DLD1 (cell line): ENCODE results near the gene OR2F2.

ENCODE experiments used
- in situ Hi-C: cut with HindIII; loops from 2 replicates; pipeline ENCODE4 v1.10.0; 2017; ENCODE audit warnings: low sequenced_read_pairs

The OR2F2 gene

DNA sequence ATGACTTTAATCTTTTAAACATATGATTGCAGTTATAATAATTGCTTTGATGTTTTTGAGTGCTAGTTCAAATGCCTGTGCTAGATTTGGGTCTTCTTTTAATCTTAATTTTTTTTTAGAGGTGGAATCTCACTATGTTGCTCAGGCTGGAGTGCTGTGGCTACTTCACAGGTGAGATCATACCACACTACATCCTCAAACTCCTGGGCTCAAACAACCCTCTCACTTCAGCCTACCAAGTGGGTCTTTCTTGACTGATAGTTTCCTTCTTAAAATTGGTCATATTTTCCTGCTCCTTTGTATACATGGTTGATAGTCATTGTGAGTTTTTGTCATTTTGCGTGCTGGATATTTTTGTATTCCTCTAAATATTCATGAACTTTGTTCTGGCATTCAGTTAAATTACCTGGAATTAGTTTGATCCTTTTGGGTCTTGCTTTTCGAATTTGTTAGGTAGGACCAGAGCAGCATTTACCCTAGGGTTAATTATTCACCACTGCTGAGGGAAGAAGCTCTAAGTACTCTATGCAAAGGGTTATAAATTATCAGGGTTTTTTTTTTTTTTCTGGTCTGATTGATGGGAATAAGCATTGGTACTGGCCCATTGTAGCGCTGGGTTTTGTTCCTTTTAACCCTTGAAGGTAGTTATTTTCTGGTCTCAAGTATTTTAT lies 21.0 kb upstream of the OR2F2 start:
- in situ Hi-C loops: no loop called here

- in situ Hi-C loops: no loop called here
These were observed 19.9 kb upstream of the OR2F2 start for GRCh38 chr7:143914938-143915652.

DNA sequence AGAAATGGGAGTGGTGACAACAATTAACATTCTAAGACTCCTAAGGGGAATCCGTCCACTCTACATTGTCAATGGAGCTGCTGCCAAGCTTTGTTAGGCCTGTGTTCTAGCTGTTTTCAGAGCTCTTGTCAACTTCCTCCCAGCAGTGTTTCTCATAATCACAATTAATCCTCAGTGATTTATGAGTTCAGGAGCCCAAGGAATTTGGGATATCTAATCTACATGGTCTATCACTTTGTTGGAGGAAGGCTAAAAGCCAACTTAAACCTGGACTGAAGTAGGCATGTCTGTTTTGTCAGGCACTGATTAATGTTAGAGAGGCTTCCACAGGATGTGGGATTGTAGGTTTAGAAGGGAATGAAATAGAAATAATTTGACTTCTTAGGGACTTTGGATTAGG lies 10.2 kb upstream of the OR2F2 start:
- in situ Hi-C loops: no loop called here

DNA sequence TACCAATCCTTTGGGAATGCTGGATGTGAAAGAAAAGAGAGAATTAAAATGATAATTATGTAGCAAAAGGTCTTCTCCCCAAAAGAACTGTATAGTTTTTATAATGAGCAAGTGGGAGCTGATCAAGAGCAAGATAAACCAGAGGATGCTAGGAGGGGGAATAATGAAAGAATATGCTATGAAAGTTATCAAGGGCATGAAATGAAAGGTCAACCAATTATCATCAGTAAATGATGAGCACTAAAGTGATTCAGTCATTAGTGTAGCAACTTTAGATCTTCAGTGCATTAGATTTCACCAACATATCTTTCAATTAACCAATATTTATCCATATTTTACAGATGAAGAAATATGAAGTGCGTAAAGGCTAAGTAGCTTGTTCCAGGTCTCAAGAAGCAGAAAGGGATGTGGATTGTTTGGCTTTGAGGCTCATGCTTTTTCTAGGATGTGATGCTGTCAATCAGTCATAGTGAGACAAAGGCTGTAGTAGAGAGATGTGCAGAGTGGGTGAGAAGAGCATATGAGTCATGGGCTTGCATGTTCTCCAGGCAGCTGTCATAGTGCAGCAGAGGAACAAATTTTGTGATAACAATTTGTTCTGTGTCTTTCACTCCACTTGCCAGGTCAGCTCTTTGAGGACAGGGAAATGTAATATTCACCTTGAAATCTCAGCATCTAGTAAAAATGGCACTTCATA lies 5.7 kb upstream of the OR2F2 start:
- in situ Hi-C loops: no loop called here

DNA sequence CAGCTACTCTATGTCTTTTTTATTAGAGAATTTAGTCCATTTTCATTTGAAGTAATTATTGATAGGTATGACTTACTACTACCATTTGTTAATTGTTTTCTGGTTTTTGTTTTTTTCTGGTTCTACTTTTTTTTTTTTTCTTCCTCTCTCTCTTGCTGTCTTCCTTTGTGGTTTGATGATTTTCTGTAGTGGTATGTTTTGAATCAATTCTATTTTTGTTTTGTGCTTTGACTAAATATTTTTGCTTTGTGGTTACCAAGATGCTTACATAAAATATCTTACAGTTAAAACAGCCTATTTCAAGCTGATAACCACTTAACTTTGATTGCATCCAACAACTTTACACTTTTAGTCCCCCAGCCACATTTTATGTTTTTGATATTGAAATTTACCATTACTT lies 3.3 kb upstream of the OR2F2 start:
- in situ Hi-C loops: no loop called here

GRCh38 chr7:143936087-143937009 lies 1.3 kb downstream of the OR2F2 start:
- in situ Hi-C loops: no loop called here

DNA sequence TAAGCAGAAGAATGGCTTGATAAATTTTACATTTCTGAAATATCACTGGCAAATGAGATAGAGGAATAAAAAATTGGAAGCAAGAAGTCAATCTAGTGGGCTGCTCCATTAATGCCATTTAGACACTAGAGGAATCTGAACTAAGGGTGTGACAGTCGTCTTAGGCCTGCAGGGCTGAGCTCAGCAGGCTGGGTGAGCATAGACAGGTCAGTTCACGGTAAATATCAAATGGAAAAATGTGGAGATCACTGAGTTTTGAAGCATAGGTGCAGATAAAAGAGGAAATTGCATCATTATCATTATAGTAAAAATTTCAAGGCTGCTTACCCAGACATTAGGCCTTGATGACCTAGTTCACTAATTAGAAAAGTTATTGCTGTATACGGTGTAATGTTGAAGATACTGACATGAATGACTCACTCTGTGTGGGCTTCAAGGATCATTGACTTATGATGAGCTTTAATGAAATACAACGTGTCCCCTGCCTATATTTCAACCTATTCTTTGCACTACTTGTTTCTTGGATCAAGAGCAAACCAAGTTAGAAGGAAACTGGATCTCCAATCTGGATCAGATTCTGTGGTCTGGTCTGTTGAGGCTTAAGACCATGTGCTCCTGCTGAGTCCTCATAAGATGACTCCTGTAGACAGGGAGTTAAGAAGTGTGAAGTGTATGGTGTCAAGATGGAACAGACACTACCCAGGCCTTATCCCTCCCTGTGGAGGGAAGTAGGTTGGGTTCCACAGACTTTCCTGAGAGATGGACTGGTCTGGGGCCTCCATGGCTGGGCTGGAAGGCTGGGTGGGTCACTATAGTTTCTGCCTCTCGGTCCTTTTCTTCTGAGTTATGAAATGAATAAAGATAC lies 3.6 kb downstream of the OR2F2 start:
- in situ Hi-C loops: no loop called here

- in situ Hi-C loops: no loop called here
These were observed 10.4 kb downstream of the OR2F2 start for GRCh38 chr7:143945423-143945822.

- in situ Hi-C loops: no loop called here
These were observed 12.1 kb downstream of the OR2F2 start for GRCh38 chr7:143947111-143947510.

DNA sequence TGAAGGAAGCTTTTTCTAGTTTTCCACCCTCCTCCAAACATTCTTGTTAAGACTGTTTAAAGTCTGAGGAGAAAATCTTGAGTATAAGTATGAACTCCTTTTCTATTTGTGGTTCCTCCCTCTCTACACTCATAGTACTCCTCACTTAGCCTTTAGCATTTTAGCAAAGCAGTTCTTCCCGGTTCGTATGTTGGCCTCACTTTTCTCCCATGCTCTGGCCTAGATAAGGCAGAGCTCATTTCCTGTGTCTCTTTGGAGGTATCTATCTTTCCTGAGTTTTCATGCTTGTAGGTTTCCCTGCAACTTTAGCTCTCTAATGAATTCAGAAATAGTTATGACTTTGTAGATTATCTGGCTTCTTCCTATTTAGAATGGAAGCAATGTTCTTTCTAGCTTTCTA lies 13.7 kb downstream of the OR2F2 start:
- in situ Hi-C loops: no loop called here

DNA sequence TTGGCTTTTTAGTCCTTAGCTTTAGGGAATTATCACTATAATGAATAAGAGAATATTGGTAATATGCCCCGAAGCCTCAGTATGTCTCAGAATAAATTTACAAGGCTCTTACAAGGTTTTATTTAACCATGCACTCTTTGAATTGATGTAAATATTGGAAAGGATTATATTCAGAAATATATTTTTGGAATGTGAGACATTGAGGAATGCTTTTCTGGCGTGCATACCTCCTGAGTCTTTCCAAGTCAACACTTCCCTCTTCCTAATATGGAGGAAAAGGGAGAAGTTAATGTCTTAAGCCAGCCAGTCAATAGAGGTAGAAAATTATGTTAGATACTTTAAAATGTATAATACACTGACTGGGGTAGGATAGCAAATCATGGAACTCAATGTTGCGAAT lies 18.4 kb downstream of the OR2F2 start:
- in situ Hi-C loops: no loop called here

DNA sequence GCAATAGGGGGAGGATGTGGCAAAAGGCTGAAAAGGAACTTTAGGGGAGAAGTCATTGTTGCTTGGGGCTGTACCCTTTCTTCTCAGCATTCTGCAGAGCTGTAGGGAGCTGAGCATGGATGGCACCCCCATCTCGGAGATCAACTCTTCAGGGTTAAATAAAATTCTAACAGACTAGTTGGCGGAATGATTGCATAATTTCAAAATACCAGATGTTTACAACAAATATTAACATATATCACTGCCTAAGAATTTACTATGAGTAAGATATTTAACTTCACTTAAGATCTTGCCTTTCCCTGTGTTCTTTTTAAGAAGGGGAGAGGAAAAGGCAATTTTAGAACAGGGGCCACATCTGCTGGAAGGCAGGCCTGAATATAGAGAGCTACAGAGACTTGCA lies 19.1 kb downstream of the OR2F2 start:
- in situ Hi-C loops: no loop called here

DNA sequence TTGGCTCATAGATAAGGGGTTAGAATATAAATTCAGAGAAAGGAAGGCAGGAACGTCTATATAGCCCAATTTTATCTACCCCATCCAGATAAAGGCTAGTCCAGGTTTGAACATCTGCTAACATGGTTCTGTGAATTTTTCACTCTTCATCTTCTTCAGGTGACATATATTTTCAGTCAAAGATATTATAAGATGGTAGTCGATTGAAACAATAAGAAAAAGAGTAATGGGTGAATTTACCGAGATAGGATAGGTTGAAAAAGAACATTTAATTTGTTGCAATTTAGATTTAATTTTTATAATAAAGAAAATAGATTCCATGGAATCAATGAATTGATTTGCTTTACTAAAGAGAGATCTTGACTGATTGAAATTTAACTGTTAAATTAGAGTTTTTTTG lies 19.5 kb downstream of the OR2F2 start, which contains the start of gene OR2F1:
Gene OR2F1 (plus strand): TSS at position 301 of the 400 bp plus-strand sequence. CDS start 5,127 bp downstream, outside the sequence.
- in situ Hi-C loops: no loop called here

GRCh38 chr7:143958781-143959180 lies 23.7 kb downstream of the OR2F2 start:
- in situ Hi-C loops: no loop called here

- in situ Hi-C loops: no loop called here
These were observed 26.0 kb downstream of the OR2F2 start for GRCh38 chr7:143960813-143961610.

GRCh38 chr7:143965280-143965679 lies 30.2 kb downstream of the OR2F2 start:
- in situ Hi-C loops: no loop called here

- in situ Hi-C loops: no loop called here
These were observed 32.4 kb downstream of the OR2F2 start for GRCh38 chr7:143967398-143967797.

DNA sequence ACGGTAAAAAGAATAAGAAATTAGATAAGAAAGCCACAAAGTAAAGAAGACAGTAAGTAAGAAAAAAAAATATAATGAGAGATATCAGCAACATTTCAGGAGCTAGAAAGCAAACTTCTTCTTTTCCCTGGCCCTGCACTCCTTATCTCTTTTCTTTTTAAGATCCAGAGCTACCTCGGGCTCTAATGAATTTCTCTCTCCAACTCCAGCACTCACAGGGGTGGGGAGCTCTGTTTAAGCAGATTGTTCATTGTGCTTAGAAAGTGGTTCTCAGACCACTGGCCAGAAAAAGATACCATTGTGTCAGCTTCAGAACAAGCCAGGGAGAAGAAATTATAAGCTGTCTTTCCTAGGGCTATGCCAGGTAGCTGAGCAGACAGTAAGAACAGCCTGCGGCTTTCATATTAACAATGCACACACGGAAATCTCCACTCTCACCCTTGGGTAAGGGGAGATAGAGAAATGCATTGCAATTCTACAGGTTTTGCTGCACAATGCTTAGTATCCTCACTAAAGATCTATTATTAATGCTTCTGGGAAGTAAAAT lies 38.9 kb downstream of the OR2F2 start:
- in situ Hi-C loops: no loop called here

- in situ Hi-C loops: no loop called here
These were observed 39.4 kb downstream of the OR2F2 start for GRCh38 chr7:143974459-143974858.
